ENCODE measurements around the gene TGM4. TPM values are rescaled to one million over a fixed set of nuclear protein-coding genes. Genes with fewer than 3 reads are reported as not detected.

The TGM4 gene
- total RNA-seq, 1 experiment from 2014 or later: 0.14 TPM

GRCh38 chr3:44913868-44914468 lies 39.6 kb downstream of the TGM4 start:
- H3K27ac Mint-ChIP-seq (ENCODE audit: unreplicated experiment): no peak overlapping the region
- peaks cover 10% of the 10 kb centered on the region for H3K36me3 Mint-ChIP-seq (ENCODE audit: insufficient read depth, unreplicated experiment)
- peak; percentile 78 for DNase-seq
- H3K27me3 Mint-ChIP-seq (ENCODE audit: unreplicated experiment): no peaks in the 10 kb centered on the region
- no peak overlapping the region for H3K4me3 Mint-ChIP-seq (ENCODE audit: low read depth, unreplicated experiment)
- peak; percentile 62 for TF ChIP-seq CTCF (IDR thresholded peaks at IDR 0.05; ENCODE audit: unreplicated experiment)
- intact Hi-C loops (cut with micrococcal nuclease; ENCODE audit: unreplicated experiment): loop anchor here (2.0 to 10.0 kb wide), 3 partner anchors 29 to 381 kb away; no protein-coding TSS in a partner anchor
- no TSS peak for BruUV-seq (replicated peaks)
- CTCF ChIA-PET: interaction anchor here (1.3 to 1.4 kb wide), 2 partner anchors 19 to 23 kb away, joined by 3 read pairs; no protein-coding TSS in a partner anchor
- H3K4me1 Mint-ChIP-seq (ENCODE audit: low read depth, unreplicated experiment): no peaks in the 10 kb centered on the region
- H3K9me3 Mint-ChIP-seq (ENCODE audit: low read depth, unreplicated experiment): no peaks in the 10 kb centered on the region

- no peaks in the 10 kb centered on the region for H3K4me1 Mint-ChIP-seq (ENCODE audit: low read depth, unreplicated experiment)
- H3K27me3 Mint-ChIP-seq (ENCODE audit: unreplicated experiment): no peaks in the 10 kb centered on the region
- no peak overlapping the region for H3K4me3 Mint-ChIP-seq (ENCODE audit: low read depth, unreplicated experiment)
- CTCF ChIA-PET: interaction anchor here (0.7 to 1.4 kb wide), 4 partner anchors 9 to 61 kb away, joined by 3 read pairs; partner anchors contain the start of genes EXOSC7 and ZDHHC3
- peak; percentile 22 for TF ChIP-seq CTCF (IDR thresholded peaks at IDR 0.05; ENCODE audit: unreplicated experiment)
- no peaks in the 10 kb centered on the region for H3K9me3 Mint-ChIP-seq (ENCODE audit: low read depth, unreplicated experiment)
- no peak overlapping the region for H3K27ac Mint-ChIP-seq (ENCODE audit: unreplicated experiment)
- peaks cover 10% of the 10 kb centered on the region for H3K36me3 Mint-ChIP-seq (ENCODE audit: insufficient read depth, unreplicated experiment)
- intact Hi-C loops (cut with micrococcal nuclease; ENCODE audit: unreplicated experiment): loop anchor here (2.0 to 10.0 kb wide), 3 partner anchors 30 to 382 kb away; no protein-coding TSS in a partner anchor
- BruUV-seq (replicated peaks): no TSS peak
- peak; percentile 44 for DNase-seq
These were observed 40.5 kb downstream of the TGM4 start for GRCh38 chr3:44914936-44915335.

- no peak overlapping the region for H3K27ac Mint-ChIP-seq (ENCODE audit: unreplicated experiment)
- no peaks in the 10 kb centered on the region for H3K9me3 Mint-ChIP-seq (ENCODE audit: low read depth, unreplicated experiment)
- TF ChIP-seq CTCF (IDR thresholded peaks at IDR 0.05; ENCODE audit: unreplicated experiment): no peak
- no peak for DNase-seq
- intact Hi-C loops (cut with micrococcal nuclease; ENCODE audit: unreplicated experiment): loop anchor here (2.0 to 10.0 kb wide), 3 partner anchors 31 to 383 kb away; no protein-coding TSS in a partner anchor
- H3K4me1 Mint-ChIP-seq (ENCODE audit: low read depth, unreplicated experiment): no peaks in the 10 kb centered on the region
- CTCF ChIA-PET: no interaction called here
- H3K4me3 Mint-ChIP-seq (ENCODE audit: low read depth, unreplicated experiment): no peak overlapping the region
- BruUV-seq (replicated peaks): no TSS peak
- H3K36me3 Mint-ChIP-seq (ENCODE audit: insufficient read depth, unreplicated experiment): peaks cover 10% of the 10 kb centered on the region
- no peaks in the 10 kb centered on the region for H3K27me3 Mint-ChIP-seq (ENCODE audit: unreplicated experiment)
These were observed 41.5 kb downstream of the TGM4 start for GRCh38 chr3:44915702-44916438.

GRCh38 chr3:44918087-44918486 lies 43.7 kb downstream of the TGM4 start:
- no peak for TF ChIP-seq CTCF (IDR thresholded peaks at IDR 0.05; ENCODE audit: unreplicated experiment)
- Mint-ChIP-seq H3K36me3 (ENCODE audit: insufficient read depth, unreplicated experiment) (peaks cover 10% of the 10 kb centered on the region), H3K9me3 (ENCODE audit: low read depth, unreplicated experiment) (no peaks in the 10 kb centered on the region), H3K27ac (ENCODE audit: unreplicated experiment) (no peak overlapping the region), H3K27me3 (ENCODE audit: unreplicated experiment) (no peaks in the 10 kb centered on the region), H3K4me3 (ENCODE audit: low read depth, unreplicated experiment) (no peak overlapping the region), H3K4me1 (ENCODE audit: low read depth, unreplicated experiment) (no peaks in the 10 kb centered on the region)
- intact Hi-C loops (cut with micrococcal nuclease; ENCODE audit: unreplicated experiment): loop anchor here (10.0 kb wide), 1 partner anchor 83 kb away; no protein-coding TSS in a partner anchor
- CTCF ChIA-PET: no interaction called here
- DNase-seq: no peak
- no TSS peak for BruUV-seq (replicated peaks)
